ENCODE measurements around the gene DSCAML1. TPM values are rescaled to one million over a fixed set of nuclear protein-coding genes. Genes with fewer than 3 reads are reported as not detected.

Gene DSCAML1
- total RNA-seq, 1 experiment from 2014 or later, result not detected

GRCh38 chr11:117414724-117415123, 382.3 kb downstream of the DSCAML1 start:
- Histone ChIP-seq H4K20me1 (ENCODE audit: insufficient read depth) (no peaks in the 10 kb centered on the region), H3K9me3 (ENCODE audit: control insufficient read depth in 1 of 2, insufficient read depth in 1 of 2, low read depth in 1 of 2, low read length in 2 of 2) (no peaks in the 10 kb centered on the region), H3K9me2 (ENCODE audit: insufficient read depth) (no peaks in the 10 kb centered on the region), H3K4me3 (replicated peaks in 1 of 2; ENCODE audit: low read depth in 1 of 2, low read length in 2 of 2) (no peak overlapping the region), H3K4me2 (ENCODE audit: low read length) (no peak overlapping the region), H3K9ac (ENCODE audit: low read length) (no peak overlapping the region), H2AFZ (ENCODE audit: low read depth, low read length, poor library complexity, severe bottlenecking) (no peak overlapping the region), H3K79me2 (ENCODE audit: insufficient read depth, low read length) (no peaks in the 10 kb centered on the region), H3K27me3 (ENCODE audit: insufficient read depth, low read length) (no peaks in the 10 kb centered on the region), H3K4me1 (ENCODE audit: control insufficient read depth in 1 of 2, insufficient read depth in 2 of 2, low read length in 2 of 2) (no peaks in the 10 kb centered on the region), H3K36me3 (ENCODE audit: control insufficient read depth in 1 of 2, insufficient read depth in 2 of 2, low read length in 2 of 2) (no peaks in the 10 kb centered on the region), H3K27ac (ENCODE audit: low read depth, low read length) (no peak overlapping the region)
- no peak for ATAC-seq
- no peak for DNase-seq (ENCODE audit: low read depth, low spot score)
- ChIA-PET CTCF (no interaction called here), RAD21 (ENCODE audit: low non-redundant PET in 1 of 2, low total read pairs in 2 of 2, uncharacterized antibody in 2 of 2, unreplicated experiment in 2 of 2) (no interaction called here), POLR2A (no interaction called here)
- intact Hi-C loops (cut with micrococcal nuclease), result no loop called here
- no TSS peak for BruUV-seq (replicated peaks)
- no peak for TF ChIP-seq EGR1 (IDR thresholded peaks at IDR 0.05; ENCODE audit: low read depth)
- TF ChIP-seq SRF (IDR thresholded peaks at IDR 0.05; ENCODE audit: low read depth), result no peak
- no peak for TF ChIP-seq POLR2AphosphoS5 (IDR thresholded peaks at IDR 0.05; ENCODE audit: low read depth, low read length)
- no peak for TF ChIP-seq YY1 (IDR thresholded peaks at IDR 0.05; ENCODE audit: extremely low read depth, insufficient replicate concordance, low read depth, low read length)
- no peak for TF ChIP-seq SIN3A (IDR thresholded peaks at IDR 0.05; ENCODE audit: low read depth)
- TF ChIP-seq RAD21 (IDR thresholded peaks at IDR 0.05; ENCODE audit: low read depth), result no peak
- no peak for TF ChIP-seq ATF3 (IDR thresholded peaks at IDR 0.05)
- no peak for TF ChIP-seq SP1 (IDR thresholded peaks at IDR 0.05; ENCODE audit: low read depth)
- no peak for TF ChIP-seq CTCF (IDR thresholded peaks at IDR 0.05 in 2 of 3, conservative IDR thresholded peaks at IDR 0.05 in 1 of 3; ENCODE audit: borderline replicate concordance in 1 of 3, insufficient read depth in 1 of 3, low read depth in 2 of 3, low read length in 2 of 3)
- TF ChIP-seq REST (IDR thresholded peaks at IDR 0.05; ENCODE audit: low read depth), result no peak

All from HCT116 (cell line).